Testis (tissue), 2 donors: Measurements from ENCODE around the gene MATN1.

ENCODE experiments used
- POLR2A ChIP-seq: fragments of 450-650 bp; IDR thresholded peaks from one replicate; pipeline ENCODE4 v1.6.1; 2017; ENCODE audit warnings: antibody characterized with exemption, mild to moderate bottlenecking, moderate library complexity
- TF ChIP-seq, protein P1 (sequence below), 3 experiments: fragments of 450-650 bp in 2 of 3; fragments of 200-600 bp in 1 of 3; sonication (generic) in 1 of 3; IDR thresholded peaks; one replicate each; pipeline ENCODE4 v1.5.1; 2016 to 2019; ENCODE audit warnings: antibody characterized with exemption in 3 of 3, mild to moderate bottlenecking in 2 of 3, moderate library complexity in 1 of 3

- TF ChIP-seq, protein P1, sequence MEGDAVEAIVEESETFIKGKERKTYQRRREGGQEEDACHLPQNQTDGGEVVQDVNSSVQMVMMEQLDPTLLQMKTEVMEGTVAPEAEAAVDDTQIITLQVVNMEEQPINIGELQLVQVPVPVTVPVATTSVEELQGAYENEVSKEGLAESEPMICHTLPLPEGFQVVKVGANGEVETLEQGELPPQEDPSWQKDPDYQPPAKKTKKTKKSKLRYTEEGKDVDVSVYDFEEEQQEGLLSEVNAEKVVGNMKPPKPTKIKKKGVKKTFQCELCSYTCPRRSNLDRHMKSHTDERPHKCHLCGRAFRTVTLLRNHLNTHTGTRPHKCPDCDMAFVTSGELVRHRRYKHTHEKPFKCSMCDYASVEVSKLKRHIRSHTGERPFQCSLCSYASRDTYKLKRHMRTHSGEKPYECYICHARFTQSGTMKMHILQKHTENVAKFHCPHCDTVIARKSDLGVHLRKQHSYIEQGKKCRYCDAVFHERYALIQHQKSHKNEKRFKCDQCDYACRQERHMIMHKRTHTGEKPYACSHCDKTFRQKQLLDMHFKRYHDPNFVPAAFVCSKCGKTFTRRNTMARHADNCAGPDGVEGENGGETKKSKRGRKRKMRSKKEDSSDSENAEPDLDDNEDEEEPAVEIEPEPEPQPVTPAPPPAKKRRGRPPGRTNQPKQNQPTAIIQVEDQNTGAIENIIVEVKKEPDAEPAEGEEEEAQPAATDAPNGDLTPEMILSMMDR (IDR thresholded peaks at IDR 0.05): no peak
- TF ChIP-seq POLR2A: no peak
Observed at GRCh38 chr1:30697571-30698376, 25.6 kb downstream of the MATN1 start.
